ENCODE results near the gene FAM177A1.
"Not testable (repeated sequence)": the region's sequence is repeated elsewhere in the genome, so short reads cannot be mapped to it uniquely, and the experiment has no call there.

Gene FAM177A1

GRCh38 chr14:35020713-35021112, 25.4 kb upstream of the FAM177A1 start:
- DNase-seq (ENCODE audit: low read depth, low spot score) = no peak
- ChIA-PET CTCF (interaction anchor here (1.9 kb wide), 1 partner anchor 25 kb away, joined by 5 read pairs; the partner anchor contains the start of gene FAM177A1), POLR2A (no interaction called here)
- no peak for TF ChIP-seq CTCF (IDR thresholded peaks at IDR 0.05; ENCODE audit: insufficient read depth, low read length, missing control alignments)
- no peak overlapping the region for H3K4me3 ChIP-seq (ENCODE audit: low read depth, low read length)

GRCh38 chr14:35028435-35028834, 17.6 kb upstream of the FAM177A1 start:
- no peak for DNase-seq (ENCODE audit: low read depth, low spot score)
- POLR2A ChIA-PET = no interaction called here
- TF ChIP-seq CTCF (IDR thresholded peaks at IDR 0.05; ENCODE audit: insufficient read depth, low read length, missing control alignments) = no peak
- CTCF ChIA-PET = no interaction called here
- H3K4me3 ChIP-seq (ENCODE audit: low read depth, low read length) = no peak overlapping the region

- CTCF ChIA-PET = interaction anchor here (1.6 kb wide), 1 partner anchor 8 kb away, joined by 3 read pairs; no protein-coding TSS in a partner anchor
- no peak for DNase-seq (ENCODE audit: low read depth, low spot score)
- H3K4me3 ChIP-seq (ENCODE audit: low read depth, low read length) = no peak overlapping the region
- POLR2A ChIA-PET = interaction anchor here (0.6 kb wide), 1 partner anchor 22 kb away, joined by 3 read pairs; no protein-coding TSS in a partner anchor
- no peak for TF ChIP-seq CTCF (IDR thresholded peaks at IDR 0.05; ENCODE audit: insufficient read depth, low read length, missing control alignments)
Measured at GRCh38 chr14:35032562-35032961, 13.5 kb upstream of the FAM177A1 start.

- no peak overlapping the region for H3K4me3 ChIP-seq (ENCODE audit: low read depth, low read length)
- ChIA-PET CTCF (no interaction called here), POLR2A (interaction anchor here (1.5 kb wide), 1 partner anchor 12 kb away, joined by 4 read pairs; the partner anchor contains the start of gene FAM177A1)
- DNase-seq (ENCODE audit: low read depth, low spot score) = no peak
- no peak for TF ChIP-seq CTCF (IDR thresholded peaks at IDR 0.05; ENCODE audit: insufficient read depth, low read length, missing control alignments)
Measured at GRCh38 chr14:35034440-35034833, 11.6 kb upstream of the FAM177A1 start.

GRCh38 chr14:35034944-35035554, 11.0 kb upstream of the FAM177A1 start:
- H3K4me3 ChIP-seq (ENCODE audit: low read depth, low read length); DNase-seq (ENCODE audit: low read depth, low spot score); CTCF ChIA-PET: not testable (repeated sequence)
- POLR2A ChIA-PET = interaction anchor here (1.5 kb wide), 1 partner anchor 11 kb away, joined by 4 read pairs; the partner anchor contains the start of gene FAM177A1

GRCh38 chr14:35038312-35038711, 7.8 kb upstream of the FAM177A1 start:
- DNase-seq (ENCODE audit: low read depth, low spot score); CTCF ChIA-PET; H3K4me3 ChIP-seq (ENCODE audit: low read depth, low read length); POLR2A ChIA-PET: not testable (repeated sequence)

GRCh38 chr14:35042632-35043031, 3.4 kb upstream of the FAM177A1 start:
- CTCF ChIA-PET = interaction anchor here (1.2 to 2.0 kb wide), 3 partner anchors 27 to 377 kb away, joined by 3 to 5 read pairs (median 3); no protein-coding TSS in a partner anchor
- H3K4me3 ChIP-seq (ENCODE audit: low read depth, low read length) = no peak overlapping the region
- no peak for TF ChIP-seq CTCF (IDR thresholded peaks at IDR 0.05; ENCODE audit: insufficient read depth, low read length, missing control alignments)
- DNase-seq (ENCODE audit: low read depth, low spot score) = no peak
- POLR2A ChIA-PET = interaction anchor here (0.6 kb wide), 1 partner anchor 22 kb away, joined by 3 read pairs; no protein-coding TSS in a partner anchor
